Erythroblast (primary cell): ENCODE measurements around the gene FTO.

Experiments used
- GATA1 ChIP-seq: IDR thresholded peaks from 2 replicates; pipeline ENCODE4 v1.6.1; 2011; ENCODE audit warnings: low read depth, mild to moderate bottlenecking, control low read depth, low read length, moderate library complexity
- POLR2A ChIP-seq: IDR thresholded peaks from 2 replicates; pipeline ENCODE4 v1.6.1; 2011; ENCODE audit warnings: mild to moderate bottlenecking, low read length

GRCh38 chr16:54185045-54185444, 481.1 kb downstream of the FTO start:
- TF ChIP-seq POLR2A (no peak), GATA1 (no peak)
